ENCODE measurements around the gene ZNF14. TPM values are rescaled to one million over a fixed set of nuclear protein-coding genes. Genes with fewer than 3 reads are reported as not detected.

ZNF14 gene
- total RNA-seq, 2 donors from 2014 or later = 2.8 to 3.7 TPM

DNA sequence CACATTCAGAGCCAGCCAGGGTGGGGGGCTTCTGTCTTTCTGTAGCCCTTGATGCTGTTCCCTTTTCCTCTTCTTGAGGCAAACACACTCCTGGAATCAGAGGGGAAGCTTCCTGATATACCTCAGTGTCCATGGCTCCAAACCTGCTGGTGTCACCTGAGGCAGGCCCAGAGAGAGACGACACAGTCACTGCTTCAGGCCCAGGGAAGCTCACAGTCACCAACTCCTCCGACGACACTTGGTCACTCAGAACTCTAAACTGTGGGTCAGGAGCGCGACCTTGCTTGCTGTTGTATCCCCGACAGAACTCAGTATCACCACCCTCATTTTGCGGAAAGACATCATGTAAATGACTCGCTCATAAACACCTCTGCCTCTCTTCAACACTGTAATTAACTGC, 70.6 kb downstream of the ZNF14 start:
- intact Hi-C loops (cut with DNase I, micrococcal nuclease) = no loop called here
- DNase-seq (peak in 1 of 2 donors; percentile 11), ATAC-seq (no peak)

GRCh38 chr19:19661675-19662251, 71.1 kb downstream of the ZNF14 start:
- intact Hi-C loops (cut with DNase I, micrococcal nuclease) = no loop called here
- no peak for ATAC-seq
- peak in 1 of 2 donors; percentile 19 for DNase-seq

DNA sequence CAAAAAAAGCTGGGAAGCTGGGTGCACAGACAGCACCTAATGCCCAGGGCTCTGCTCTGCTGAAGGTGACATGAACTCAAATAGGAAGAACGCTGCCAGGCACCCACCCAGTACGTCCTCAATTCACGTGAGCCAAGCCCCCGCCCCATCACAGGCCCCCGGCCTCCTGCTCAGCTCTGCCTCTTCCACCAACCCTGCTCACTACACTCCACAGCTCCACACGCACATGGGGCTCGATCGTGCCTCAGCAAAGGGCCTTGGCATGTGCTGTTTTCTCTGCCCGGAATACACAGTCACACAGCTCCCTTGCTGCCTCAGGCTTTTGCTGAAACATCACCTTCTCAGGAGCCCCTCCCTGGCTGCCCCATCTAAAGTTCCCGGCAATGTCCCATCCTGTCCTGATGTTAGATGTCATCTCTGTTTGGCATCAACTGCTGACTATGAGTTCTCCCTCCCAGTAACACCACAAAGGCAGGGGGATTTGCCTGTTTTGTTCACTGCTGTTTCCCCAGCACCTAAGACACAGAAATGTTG, 71.7 kb downstream of the ZNF14 start:
- intact Hi-C loops (cut with DNase I, micrococcal nuclease) = no loop called here
- ATAC-seq (no peak), DNase-seq (peak in 1 of 2 donors; percentile 4)

Other genes with a start within 250 kb of the ZNF14 start
- 1 to 10 TPM; 1.6 to 2.8 TPM for gene TSSK6, start 217.6 kb downstream of the ZNF14 start, total RNA-seq
- gene NDUFA13, start 216.9 kb downstream of the ZNF14 start, total RNA-seq = 100 to 1,000 TPM; 430 to 489 TPM
- gene YJEFN3, start 204.2 kb downstream of the ZNF14 start, total RNA-seq = 1 to 10 TPM; 4.6 to 4.9 TPM
- gene CILP2, start 194.8 kb downstream of the ZNF14 start, total RNA-seq = under 1 TPM; 0.09 to 0.11 TPM
- gene PBX4, start 114.4 kb downstream of the ZNF14 start, total RNA-seq = 1 to 10 TPM; 2.5 to 2.9 TPM
- 10 to 100 TPM; 18.4 to 20.9 TPM for gene LPAR2, start 104.9 kb downstream of the ZNF14 start, total RNA-seq
- gene GMIP, start 89.5 kb downstream of the ZNF14 start, total RNA-seq = 10 to 100 TPM; 29.5 to 34.4 TPM
- gene ATP13A1, start 69.4 kb downstream of the ZNF14 start, total RNA-seq = 10 to 100 TPM; 57.0 to 65.1 TPM
- gene ZNF101, start 64.3 kb downstream of the ZNF14 start, total RNA-seq = 10 to 100 TPM; 11.6 to 13.4 TPM
- 10 to 100 TPM; 18.9 to 24.3 TPM for gene ZNF506, start 88.6 kb upstream of the ZNF14 start, total RNA-seq
- gene ZNF253, start 132.8 kb upstream of the ZNF14 start, total RNA-seq = 10 to 100 TPM in 1 of 2 donors, 1 to 10 TPM in 1; 8.7 to 11.8 TPM
- 1 to 10 TPM; 2.3 to 3.4 TPM for gene ZNF93, start 167.8 kb upstream of the ZNF14 start, total RNA-seq